GM12878 (cell line): Measurements from ENCODE around the gene CFAP58. TPM values are rescaled to one million over a fixed set of nuclear protein-coding genes. Genes with fewer than 3 reads are reported as not detected.

ENCODE experiments used
- ATAC-seq: fragments of 200-7000 bp; cut with Tn5 transposase; 3 replicates; pipeline ENCODE4 v1.9.1; 2020; ENCODE audit warnings: mild to moderate bottlenecking, moderate library complexity
- BruUV-seq: library from RNA; stranded (reverse); fragments of 400-500 nt; replicated peaks from 2 replicates; lab custom pipeline; 2021; lab: Mats Ljungman, UMichigan
- CTCF ChIA-PET: fragments of 300-600 bp; sonication (Branson Sonifier 250); formaldehyde crosslinking; extraction: SDS; loops from one replicate; lab custom pipeline; 2021; ENCODE audit warnings: inconsistent platforms; lab: Yijun Ruan, JAX
- POLR2A ChIA-PET: fragments of 350-600 bp; formaldehyde crosslinking; extraction: SDS; loops from one replicate; lab custom pipeline; 2021; ENCODE audit warnings: inconsistent platforms; lab: Charles Lee
- RAD21 ChIA-PET: fragments of 300-600 bp; sonication (Branson Sonifier 250); formaldehyde crosslinking; loops from one replicate; lab custom pipeline; 2023; ENCODE audit warnings: antibody characterized with exemption; ENCODE audit not compliant: unreplicated experiment; lab: Charles Lee
- SMC1A ChIA-PET: fragments of 300-600 bp; sonication (Branson Sonifier 250); formaldehyde crosslinking; loops from one replicate; lab custom pipeline; 2023; ENCODE audit not compliant: unreplicated experiment, uncharacterized antibody; lab: Charles Lee
- DNase-seq: peaks from one replicate; pipeline ENCODE4 v3.0.0-alpha.2; 2011; ENCODE audit warnings: low read depth, low spot score
- FAIRE-seq: peaks from 3 replicates; lab custom pipeline; 2011; peaks lifted over from hg19 to GRCh38; lab: Jason Lieb, UNC
- H2AFZ ChIP-seq: 2 replicates; pipeline ENCODE4 v1.6.0; 2011; ENCODE audit warnings: low read depth, low read length, control low read depth; ENCODE audit not compliant: control insufficient read depth
- H3K27ac ChIP-seq: 2 replicates; pipeline ENCODE4 v1.5.1; 2011; ENCODE audit warnings: control low read depth; ENCODE audit not compliant: control insufficient read depth, insufficient read depth
- H3K27me3 ChIP-seq, 2 experiments: replicated peaks in 1 of 2; 2 replicates each; pipeline versions ENCODE4 v1.6.0 to v1.6.1; 2011; ENCODE audit warnings: low read length in 1 of 2; ENCODE audit not compliant: control insufficient read depth in 2 of 2, insufficient read depth in 2 of 2
- H3K36me3 ChIP-seq, 2 experiments: 2 replicates each; pipeline ENCODE4 v1.5.1; 2011; ENCODE audit warnings: low read length in 1 of 2; ENCODE audit not compliant: control insufficient read depth in 2 of 2, insufficient read depth in 2 of 2
- H3K4me1 ChIP-seq: 2 replicates; pipeline ENCODE4 v1.6.1; 2011; ENCODE audit warnings: mild to moderate bottlenecking, low read length, moderate library complexity, mixed read lengths; ENCODE audit not compliant: control insufficient read depth, insufficient read depth
- H3K4me2 ChIP-seq: 2 replicates; pipeline ENCODE4 v1.6.0; 2011; ENCODE audit warnings: control low read depth; ENCODE audit not compliant: control insufficient read depth, insufficient read depth
- H3K4me3 ChIP-seq: fragments of 200-600 bp; sonication (generic); 2 replicates; pipeline ENCODE4 v1.5.1; 2016
- H3K79me2 ChIP-seq: 2 replicates; pipeline ENCODE4 v1.6.0; 2011; ENCODE audit warnings: low read length; ENCODE audit not compliant: control insufficient read depth, insufficient read depth
- H3K9ac ChIP-seq: 2 replicates; pipeline ENCODE4 v1.8.0; 2011; ENCODE audit warnings: low read length, control low read depth, mixed read lengths; ENCODE audit not compliant: control insufficient read depth, insufficient read depth
- H3K9me3 ChIP-seq: replicated peaks from 3 replicates; pipeline ENCODE4 v1.5.1; 2011; ENCODE audit warnings: mild to moderate bottlenecking, low read length; ENCODE audit not compliant: control insufficient read depth, insufficient read depth
- H4K20me1 ChIP-seq: 2 replicates; pipeline ENCODE4 v1.6.0; 2011; ENCODE audit not compliant: control insufficient read depth, insufficient read depth
- ATF3 ChIP-seq: IDR thresholded peaks from 2 replicates; pipeline ENCODE4 v1.6.1; 2011; ENCODE audit warnings: low read depth, mild to moderate bottlenecking, low read length, moderate library complexity, borderline replicate concordance; ENCODE audit errors: extremely low read depth
- CEBPZ ChIP-seq: fragments of 150-350 bp; IDR thresholded peaks from 2 replicates; pipeline ENCODE4 v1.6.1; 2016; ENCODE audit warnings: low read depth, low read length
- CHD4 ChIP-seq: fragments of 200-600 bp; sonication (generic); IDR thresholded peaks from 2 replicates; pipeline ENCODE4 v1.6.1; 2016; ENCODE audit warnings: mild to moderate bottlenecking
- ETV6 ChIP-seq, 2 experiments: fragments of 450-650 bp in 1 of 2; IDR thresholded peaks in 1 of 2; conservative IDR thresholded peaks in 1 of 2; 2 replicates each; pipeline ENCODE4 v1.6.1; 2014; ENCODE audit warnings: antibody characterized with exemption in 1 of 2, borderline replicate concordance in 1 of 2, low read depth in 1 of 2, mild to moderate bottlenecking in 1 of 2, moderate library complexity in 1 of 2
- PRDM15 ChIP-seq: fragments of 450-650 bp; formaldehyde crosslinking; IDR thresholded peaks from 2 replicates; pipeline ENCODE4 v1.4.0; 2020; ENCODE audit warnings: mild to moderate bottlenecking, moderate library complexity
- SP1 ChIP-seq: IDR thresholded peaks from one replicate; pipeline ENCODE4 v1.6.1; 2011; ENCODE audit warnings: low read depth, low read length
- ZNF217 ChIP-seq: fragments of 450-650 bp; IDR thresholded peaks from 2 replicates; pipeline ENCODE4 v1.6.1; 2017; ENCODE audit warnings: antibody characterized with exemption, mild to moderate bottlenecking
- ZNF24 ChIP-seq: fragments of 450-650 bp; IDR thresholded peaks from 2 replicates; pipeline ENCODE4 v1.6.1; 2017; ENCODE audit warnings: antibody characterized with exemption, mild to moderate bottlenecking
- WGBS: methylation state at CpG from one replicate; pipeline ENCODE4 v1.1.6; 2016; ENCODE audit warnings: low lambda C conversion rate; ENCODE audit not compliant: insufficient replicate concordance, insufficient coverage; ENCODE audit errors: missing lambda C conversion rate; 5-methylcytosine and 5-hydroxymethylcytosine counted together
- in situ Hi-C: fragments of 300-500 bp; cut with MboI; formaldehyde crosslinking; loops from 9 replicates; pipeline ENCODE4 v1.14.3; 2018; ENCODE audit warnings: mixed read lengths
- intact Hi-C: fragments of 100-400 bp; cut with micrococcal nuclease; formaldehyde crosslinking; loops from one replicate; pipeline ENCODE4 v1.14.2; 2022; ENCODE audit not compliant: unreplicated experiment
- polyA plus RNA-seq, 11 experiments: library from polyadenylated mRNA; depleted of rRNA in 4 of 11; unstranded in 6 of 11; stranded (reverse) in 5 of 11; fragments of >200 nt; fragmentation: Nextera tagmentation in 4 of 11; fragmentation: Illumina TruSeq in 1 of 11; extraction: Ambion mirVana in 4 of 11; extraction: Trizol in 1 of 11; gene quantifications; 1 replicate in 1 of 11; 2 replicates in 10 of 11; pipeline versions ENCODE4 v1.2.1 to v1.2.3, GENCODE V29; 2011 to 2016; ENCODE audit warnings: inconsistent platforms in 2 of 11, missing spikeins in 2 of 11, low read depth in 1 of 11
- total RNA-seq, 4 experiments: library from RNA; depleted of rRNA in 3 of 4; stranded (reverse); fragments of >200 nt in 3 of 4; fragmentation: Illumina TruSeq in 1 of 4; extraction: Trizol in 1 of 4; gene quantifications; 2 replicates each; pipeline versions ENCODE4 v1.2.1 to v1.2.3, GENCODE V29; 2013 to 2021

Gene CFAP58
- total and polyA plus RNA-seq, 10 of the 15 experiments (the other 5 are each of a cell fraction or from before 2014, with no cell fraction given) = 0.03 to 0.35 (median 0.21) TPM

- TF ChIP-seq PRDM15 (CRISPR knock-in tag) (no peak), ZNF217 (no peak), CHD4 (no peak)
Measured at GRCh38 chr10:104452977-104453376, 99.3 kb downstream of the CFAP58 start (continued).

- Histone ChIP-seq H3K9me3 (no peaks in the 10 kb centered on the region), H3K4me2 (no peak overlapping the region), H3K27me3 (no peaks in the 10 kb centered on the region), H3K79me2 (no peaks in the 10 kb centered on the region), H2AFZ (peak overlapping the region; percentile 26; the same call in 1 of the 2 replicates), H4K20me1 (no peaks in the 10 kb centered on the region), H3K27ac (no peak overlapping the region), H3K4me3 (no peak overlapping the region), H3K4me1 (no peaks in the 10 kb centered on the region), H3K36me3 (no peaks in the 10 kb centered on the region), H3K9ac (no peak overlapping the region)
- in situ Hi-C loops (no loop called here), intact Hi-C loops (no loop called here)
- no TSS peak for BruUV-seq
- ATAC-seq = peak; percentile 91
- CTCF ChIA-PET = interaction anchor here (0.5 kb wide), 1 partner anchor 174 kb away, joined by 3 read pairs; no protein-coding TSS in a partner anchor
- RAD21 ChIA-PET = interaction anchor here (1.0 kb wide), 2 partner anchors 50 to 105 kb away, joined by 3 to 4 read pairs; no protein-coding TSS in a partner anchor
- FAIRE-seq = no peak
- SMC1A ChIA-PET = interaction anchor here (0.8 to 1.4 kb wide), 5 partner anchors 9 to 184 kb away, joined by 3 to 5 read pairs (median 3); no protein-coding TSS in a partner anchor
- DNase-seq = peak; percentile 9
- 18% methylated on average over 8 of the region's 8 CpGs for WGBS
- POLR2A ChIA-PET = no interaction called here
- TF ChIP-seq CEBPZ = no peak
- TF ChIP-seq ATF3 = no peak
- TF ChIP-seq ZNF24 = no peak
- TF ChIP-seq ETV6 (conservative IDR thresholded peaks at IDR 0.05 in 1 of 2, IDR thresholded peaks at IDR 0.05 in 1 of 2; ENCODE audit: borderline replicate concordance in 1 of 2, low read depth in 1 of 2) = no peak
- TF ChIP-seq SP1 = no peak
Measured at GRCh38 chr10:104456802-104457542, 103.3 kb downstream of the CFAP58 start.
